Measurements from ENCODE around the gene ZNF582.
"Not testable (repeated sequence)": the region's sequence is repeated elsewhere in the genome, so short reads cannot be mapped to it uniquely, and the experiment has no call there.

The ZNF582 gene

DNA sequence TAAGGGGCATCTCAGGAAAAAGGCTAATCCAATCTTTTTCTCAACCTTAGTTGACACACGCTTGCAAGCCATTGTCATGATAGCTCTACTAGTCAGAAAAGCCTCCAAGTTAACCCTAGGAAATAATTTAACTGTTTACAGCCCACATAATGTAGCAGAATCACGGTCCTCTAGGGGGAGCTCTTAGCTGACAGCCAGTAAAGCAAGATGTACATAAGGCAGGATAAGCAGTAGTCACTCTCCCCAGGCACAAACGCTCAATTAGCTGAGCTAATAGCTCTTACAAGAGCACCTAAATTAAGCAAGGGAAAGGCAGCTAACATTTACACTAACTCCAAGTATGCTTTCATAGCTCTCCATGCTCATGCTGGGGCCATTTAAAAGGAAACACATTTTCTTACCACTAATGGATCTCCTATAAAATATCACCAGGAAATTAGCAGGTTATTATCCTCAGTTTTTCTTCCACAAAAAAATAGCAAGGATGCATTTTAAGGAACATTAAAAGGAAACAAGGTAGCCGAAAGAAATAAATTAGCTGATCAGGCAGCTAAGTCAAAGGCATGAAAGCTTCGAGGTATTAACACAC, 45.0 kb downstream of the ZNF582 start:
- H3K4me3 ChIP-seq (ENCODE audit: low read depth in 1 of 2, low read length in 2 of 2) = no peak overlapping the region
- H3K27ac ChIP-seq (ENCODE audit: low read length) = no peak overlapping the region
- H3K9me3 ChIP-seq (ENCODE audit: control insufficient read depth in 1 of 2, low read length in 2 of 2) = no peaks in the 10 kb centered on the region
- no peaks in the 10 kb centered on the region for H3K27me3 ChIP-seq (ENCODE audit: low read depth, low read length)
- H3K36me3 ChIP-seq (ENCODE audit: control insufficient read depth in 1 of 2, insufficient read depth in 2 of 2, low read length in 2 of 2) = no peaks in the 10 kb centered on the region
- no peaks in the 10 kb centered on the region for H3K4me1 ChIP-seq (ENCODE audit: control insufficient read depth in 1 of 2, insufficient read depth in 2 of 2, low read length in 2 of 2)

DNA sequence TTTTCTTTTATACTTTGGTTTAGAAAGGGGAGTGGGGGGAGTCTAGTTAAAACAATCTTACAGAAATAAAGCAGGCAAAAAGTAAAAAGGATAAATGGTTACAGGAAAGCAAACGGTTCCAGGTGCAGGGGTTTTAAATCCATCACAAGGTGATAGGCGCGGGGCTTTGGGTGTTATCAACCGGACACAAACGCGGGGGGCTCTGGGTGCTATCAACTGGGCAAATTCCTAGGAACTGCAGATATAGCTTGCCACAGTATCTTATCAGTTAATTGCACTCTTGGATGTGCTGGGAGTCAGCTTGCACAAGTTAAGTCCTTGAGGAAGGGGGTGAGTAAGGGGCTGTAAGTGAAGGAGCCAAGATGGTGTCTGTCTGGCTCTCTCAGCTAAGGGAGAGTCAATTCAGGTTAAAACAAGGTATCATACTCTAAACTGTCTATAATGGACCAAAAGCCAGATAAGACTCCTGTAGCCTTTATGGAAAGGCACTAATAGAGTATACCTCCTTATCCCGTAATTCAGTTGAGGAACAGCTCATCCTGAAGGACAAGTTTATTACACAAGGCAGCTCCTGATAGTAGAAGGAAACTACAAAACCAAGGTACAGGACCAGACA, 46.1 kb downstream of the ZNF582 start:
- no peaks in the 10 kb centered on the region for H3K36me3 ChIP-seq (ENCODE audit: control insufficient read depth in 1 of 2, insufficient read depth in 2 of 2, low read length in 2 of 2)
- no peak overlapping the region for H3K27ac ChIP-seq (ENCODE audit: low read length)
- no peaks in the 10 kb centered on the region for H3K9me3 ChIP-seq (ENCODE audit: control insufficient read depth in 1 of 2, low read length in 2 of 2)
- no peak overlapping the region for H3K4me3 ChIP-seq (ENCODE audit: low read depth in 1 of 2, low read length in 2 of 2)
- no peaks in the 10 kb centered on the region for H3K27me3 ChIP-seq (ENCODE audit: low read depth, low read length)
- no peaks in the 10 kb centered on the region for H3K4me1 ChIP-seq (ENCODE audit: control insufficient read depth in 1 of 2, insufficient read depth in 2 of 2, low read length in 2 of 2)

DNA sequence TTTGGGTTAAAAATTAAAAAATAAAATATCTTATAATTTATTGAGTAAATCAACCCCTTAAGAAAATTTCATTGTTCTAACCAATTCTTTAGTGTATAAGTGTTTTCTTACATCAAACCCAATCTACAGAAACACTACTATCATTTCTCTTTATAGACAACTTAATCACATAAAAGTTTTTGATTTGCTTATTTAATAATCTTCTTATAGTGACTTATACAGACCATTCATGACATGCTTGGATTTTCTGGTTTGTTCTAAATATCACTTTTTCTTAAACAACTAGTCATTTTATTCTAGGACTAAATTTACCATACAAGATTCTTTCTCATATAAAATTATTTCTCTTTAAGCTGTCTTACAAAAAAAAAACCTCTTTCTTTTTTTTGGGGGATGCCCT, 51.4 kb downstream of the ZNF582 start:
- Histone ChIP-seq H3K9me3 (ENCODE audit: control insufficient read depth in 1 of 2, low read length in 2 of 2) (no peaks in the 10 kb centered on the region), H3K4me3 (ENCODE audit: low read depth in 1 of 2, low read length in 2 of 2) (no peak overlapping the region), H3K4me1 (ENCODE audit: control insufficient read depth in 1 of 2, insufficient read depth in 2 of 2, low read length in 2 of 2) (no peaks in the 10 kb centered on the region), H3K27ac (ENCODE audit: low read length) (no peak overlapping the region), H3K27me3 (ENCODE audit: low read depth, low read length) (no peaks in the 10 kb centered on the region), H3K36me3 (ENCODE audit: control insufficient read depth in 1 of 2, insufficient read depth in 2 of 2, low read length in 2 of 2) (no peaks in the 10 kb centered on the region)

DNA sequence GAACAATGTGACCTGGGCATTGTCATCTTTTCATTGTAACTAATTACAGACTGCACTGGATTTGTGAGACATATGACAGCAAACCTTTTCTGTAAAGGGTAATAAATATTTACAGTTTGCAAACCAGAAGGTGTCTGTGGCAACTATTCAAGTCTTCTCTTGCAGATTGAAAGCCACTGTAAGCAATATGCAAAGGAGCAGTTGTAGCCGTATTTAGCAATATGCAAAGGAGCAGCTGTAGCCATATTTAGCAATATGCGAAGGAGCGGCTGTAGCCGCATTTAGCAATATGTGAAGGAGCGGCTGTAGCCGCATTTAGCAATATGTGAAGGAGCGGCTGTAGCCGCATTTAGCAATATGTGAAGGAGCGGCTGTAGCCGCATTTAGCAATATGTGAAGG, 54.3 kb downstream of the ZNF582 start:
- not testable (repeated sequence) for H3K36me3 ChIP-seq (ENCODE audit: control insufficient read depth in 1 of 2, insufficient read depth in 2 of 2, low read length in 2 of 2); H3K27ac ChIP-seq (ENCODE audit: low read length); H3K4me3 ChIP-seq (ENCODE audit: low read depth in 1 of 2, low read length in 2 of 2); H3K9me3 ChIP-seq (ENCODE audit: control insufficient read depth in 1 of 2, low read length in 2 of 2); H3K27me3 ChIP-seq (ENCODE audit: low read depth, low read length); H3K4me1 ChIP-seq (ENCODE audit: control insufficient read depth in 1 of 2, insufficient read depth in 2 of 2, low read length in 2 of 2)

DNA sequence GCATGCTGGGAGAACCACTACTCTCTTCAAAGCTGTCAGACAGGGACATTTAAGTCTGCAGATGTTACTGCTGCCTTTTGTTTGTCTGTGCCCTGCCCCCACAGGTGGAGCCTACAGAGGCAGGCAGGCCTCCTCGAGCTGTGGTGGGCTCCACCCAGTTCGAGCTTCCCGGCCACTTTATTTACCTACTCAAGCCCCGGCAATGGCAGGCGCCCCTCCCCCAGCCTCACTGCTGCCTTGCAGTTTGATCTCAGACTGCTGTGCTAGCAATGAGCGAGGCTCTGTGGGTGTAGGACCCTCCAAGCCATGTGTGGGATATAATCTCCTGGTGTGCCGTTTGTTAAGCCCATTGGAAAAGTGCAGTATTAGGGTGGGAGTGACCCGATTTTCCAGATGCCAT, 56.3 kb downstream of the ZNF582 start:
- not testable (repeated sequence) for H3K36me3 ChIP-seq (ENCODE audit: control insufficient read depth in 1 of 2, insufficient read depth in 2 of 2, low read length in 2 of 2); H3K9me3 ChIP-seq (ENCODE audit: control insufficient read depth in 1 of 2, low read length in 2 of 2); H3K27me3 ChIP-seq (ENCODE audit: low read depth, low read length)

DNA sequence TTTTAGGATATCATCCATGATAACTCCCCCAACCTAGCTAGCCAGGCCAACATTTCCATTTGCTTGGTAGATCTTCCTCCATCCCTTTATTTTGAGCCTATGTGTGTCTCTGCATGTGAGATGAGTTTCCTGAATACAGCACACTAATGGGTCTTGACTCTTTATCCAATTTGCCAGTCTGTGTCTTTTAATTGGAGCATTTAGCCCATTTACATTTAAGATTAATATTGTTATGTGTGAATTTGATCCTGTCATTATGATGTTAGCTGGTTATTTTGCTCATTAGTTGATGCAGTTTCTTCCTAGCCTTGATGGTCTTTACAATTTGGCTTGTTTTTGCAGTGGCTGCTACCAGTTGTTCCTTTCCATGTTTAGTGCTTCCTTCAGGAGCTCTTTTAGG, 58.0 kb downstream of the ZNF582 start:
- H3K36me3 ChIP-seq (ENCODE audit: control insufficient read depth in 1 of 2, insufficient read depth in 2 of 2, low read length in 2 of 2); H3K27me3 ChIP-seq (ENCODE audit: low read depth, low read length); H3K27ac ChIP-seq (ENCODE audit: low read length); H3K4me1 ChIP-seq (ENCODE audit: control insufficient read depth in 1 of 2, insufficient read depth in 2 of 2, low read length in 2 of 2); H3K9me3 ChIP-seq (ENCODE audit: control insufficient read depth in 1 of 2, low read length in 2 of 2); H3K4me3 ChIP-seq (ENCODE audit: low read depth in 1 of 2, low read length in 2 of 2): not testable (repeated sequence)

More for the DNA sequence above, 56.3 kb downstream of the ZNF582 start:
- not testable (repeated sequence) for H3K27ac ChIP-seq (ENCODE audit: low read length); H3K4me3 ChIP-seq (ENCODE audit: low read depth in 1 of 2, low read length in 2 of 2); H3K4me1 ChIP-seq (ENCODE audit: control insufficient read depth in 1 of 2, insufficient read depth in 2 of 2, low read length in 2 of 2)

DNA sequence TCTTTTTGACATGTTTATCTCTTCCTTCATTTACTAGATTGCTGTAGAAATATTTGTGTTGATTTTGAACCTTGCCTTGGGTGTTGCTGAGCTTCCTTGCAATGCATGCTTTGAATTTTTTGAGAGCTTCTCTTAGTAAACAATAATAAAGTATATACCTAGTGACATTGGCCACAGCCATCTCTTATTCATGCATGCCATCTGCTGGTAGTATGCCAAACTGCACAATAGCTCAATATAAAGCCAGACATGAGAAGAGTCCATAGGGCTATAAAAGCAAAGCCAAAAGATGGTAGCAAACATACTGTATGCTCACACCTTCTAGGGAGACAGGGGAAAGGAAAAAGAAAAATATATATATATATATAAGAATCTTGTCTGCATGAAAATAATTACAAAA, 59.8 kb downstream of the ZNF582 start:
- no peaks in the 10 kb centered on the region for H3K27me3 ChIP-seq (ENCODE audit: low read depth, low read length)
- H3K9me3 ChIP-seq (ENCODE audit: control insufficient read depth in 1 of 2, low read length in 2 of 2) = peaks cover 0 to 9% of the 10 kb centered on the region in 2 donors
- H3K36me3 ChIP-seq (ENCODE audit: control insufficient read depth in 1 of 2, insufficient read depth in 2 of 2, low read length in 2 of 2) = no peaks in the 10 kb centered on the region
- no peak overlapping the region for H3K4me3 ChIP-seq (ENCODE audit: low read depth in 1 of 2, low read length in 2 of 2)
- no peak overlapping the region for H3K27ac ChIP-seq (ENCODE audit: low read length)
- no peaks in the 10 kb centered on the region for H3K4me1 ChIP-seq (ENCODE audit: control insufficient read depth in 1 of 2, insufficient read depth in 2 of 2, low read length in 2 of 2)
